Transverse colon (tissue), 3 donors: ENCODE measurements around the gene TEX29.

Experiments used
- CTCF ChIP-seq, 5 experiments: fragments of 200-600 bp in 3 of 5; fragments of 450-650 bp in 2 of 5; sonication (generic) in 3 of 5; IDR thresholded peaks; 1 replicate in 2 of 5; 2 replicates in 3 of 5; pipeline ENCODE4 v1.5.1; 2016 to 2017; ENCODE audit warnings: antibody characterized with exemption in 5 of 5, inconsistent platforms in 3 of 5, mild to moderate bottlenecking in 2 of 5, moderate library complexity in 1 of 5
- EP300 ChIP-seq: sonication (generic); formaldehyde crosslinking; IDR thresholded peaks from one replicate; pipeline ENCODE4 v1.6.1; 2017; ENCODE audit warnings: antibody characterized with exemption, low read depth
- POLR2A ChIP-seq: fragments of 450-650 bp; IDR thresholded peaks from one replicate; pipeline ENCODE4 v1.6.1; 2016; ENCODE audit warnings: antibody characterized with exemption, mild to moderate bottlenecking, moderate library complexity

- TF ChIP-seq POLR2A (no peak), CTCF (IDR thresholded peaks at IDR 0.05) (no peak), EP300 (no peak)
These were observed 4.9 kb downstream of the TEX29 start for GRCh38 chr13:111325146-111325890.
